ENCODE results near the gene UQCC5.

Gene UQCC5

DNA sequence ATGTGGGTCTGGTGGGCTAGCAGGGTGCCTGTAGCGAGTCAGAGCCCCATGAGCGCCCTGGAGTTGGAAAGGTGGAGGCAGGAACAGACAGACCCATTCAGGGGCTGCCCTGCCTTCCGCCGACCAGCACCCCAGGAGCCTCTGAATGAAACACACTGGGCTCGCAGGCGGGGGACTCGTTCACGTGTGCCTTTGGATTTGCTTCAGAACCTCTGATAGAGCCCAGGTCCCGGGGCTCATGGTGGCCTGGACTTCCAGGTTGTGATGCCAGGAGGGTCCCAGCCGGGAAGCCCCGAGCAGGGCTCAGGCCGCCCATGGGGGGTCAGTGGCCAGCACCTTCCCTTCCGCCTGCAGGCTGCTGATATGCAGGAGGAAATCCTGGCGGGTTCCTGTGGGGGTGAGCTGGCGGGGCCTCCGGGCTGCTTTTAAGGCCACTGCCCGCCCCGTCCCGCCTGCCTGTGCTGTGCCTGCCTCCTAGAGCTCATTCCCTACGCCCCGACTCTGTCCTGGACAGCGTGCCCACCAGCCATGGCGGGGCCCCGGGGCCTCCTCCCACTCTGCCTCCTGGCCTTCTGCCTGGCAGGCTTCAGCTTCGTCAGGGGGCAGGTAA, 41.4 kb upstream of the UQCC5 start, which contains the start of gene STAB1:
Gene STAB1, plus strand, starts transcription at position 453 of the 610 bp plus-strand sequence. Its CDS starts 76 bp downstream, at position 529.
- no peaks in the 10 kb centered on the region for H3K9me3 ChIP-seq
- TF ChIP-seq, protein P1, sequence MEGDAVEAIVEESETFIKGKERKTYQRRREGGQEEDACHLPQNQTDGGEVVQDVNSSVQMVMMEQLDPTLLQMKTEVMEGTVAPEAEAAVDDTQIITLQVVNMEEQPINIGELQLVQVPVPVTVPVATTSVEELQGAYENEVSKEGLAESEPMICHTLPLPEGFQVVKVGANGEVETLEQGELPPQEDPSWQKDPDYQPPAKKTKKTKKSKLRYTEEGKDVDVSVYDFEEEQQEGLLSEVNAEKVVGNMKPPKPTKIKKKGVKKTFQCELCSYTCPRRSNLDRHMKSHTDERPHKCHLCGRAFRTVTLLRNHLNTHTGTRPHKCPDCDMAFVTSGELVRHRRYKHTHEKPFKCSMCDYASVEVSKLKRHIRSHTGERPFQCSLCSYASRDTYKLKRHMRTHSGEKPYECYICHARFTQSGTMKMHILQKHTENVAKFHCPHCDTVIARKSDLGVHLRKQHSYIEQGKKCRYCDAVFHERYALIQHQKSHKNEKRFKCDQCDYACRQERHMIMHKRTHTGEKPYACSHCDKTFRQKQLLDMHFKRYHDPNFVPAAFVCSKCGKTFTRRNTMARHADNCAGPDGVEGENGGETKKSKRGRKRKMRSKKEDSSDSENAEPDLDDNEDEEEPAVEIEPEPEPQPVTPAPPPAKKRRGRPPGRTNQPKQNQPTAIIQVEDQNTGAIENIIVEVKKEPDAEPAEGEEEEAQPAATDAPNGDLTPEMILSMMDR (IDR thresholded peaks at IDR 0.05; ENCODE audit: low read depth, low read length), result no peak
- no peaks in the 10 kb centered on the region for H3K27me3 ChIP-seq
- no peak within 1 kb of the TSS for H3K4me3 ChIP-seq (ENCODE audit: low read depth, low read length)
- DNase-seq, result no peak
- no peaks in the 10 kb centered on the region for H3K36me3 ChIP-seq
- no peaks in the 10 kb centered on the region for H3K4me1 ChIP-seq

DNA sequence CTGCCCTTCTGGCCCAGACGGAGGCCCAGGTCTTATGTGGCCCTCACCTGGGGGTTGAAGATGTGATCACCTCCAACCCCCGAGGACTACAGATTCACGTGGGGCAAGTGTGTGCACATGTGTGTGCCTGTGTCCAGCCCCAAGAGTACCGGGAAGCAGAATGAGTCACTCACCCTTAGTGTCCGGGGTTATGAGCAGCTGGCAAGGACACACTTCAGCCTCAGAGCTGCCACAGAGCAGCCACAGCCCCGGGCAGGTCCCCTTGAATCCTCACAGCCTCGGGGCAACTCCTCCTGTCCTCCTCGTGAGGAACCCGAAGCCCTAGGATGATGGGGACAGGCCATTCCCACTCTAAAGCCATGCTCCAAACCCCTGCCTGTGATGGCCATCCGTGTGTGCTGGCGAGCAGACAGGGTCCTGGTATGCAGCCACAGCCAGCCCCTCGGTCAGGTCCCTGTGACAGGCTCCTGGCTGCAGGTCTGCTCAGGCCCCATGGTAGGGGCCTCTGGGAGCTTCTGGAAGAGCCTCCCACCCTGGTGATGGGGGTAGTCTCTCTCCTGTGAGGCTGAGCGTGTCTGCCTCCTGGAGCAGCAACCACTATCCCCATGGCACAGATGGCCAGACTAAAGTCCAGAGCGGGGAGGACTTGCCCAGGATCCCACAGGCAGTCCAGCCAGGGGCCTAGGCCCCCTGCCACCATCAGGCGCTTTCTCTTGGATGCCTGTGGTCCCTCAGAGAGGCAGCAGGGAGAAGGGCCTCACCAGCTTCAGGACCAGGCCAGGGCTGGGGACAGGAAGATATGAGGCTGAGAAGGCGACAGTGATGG, 40.4 kb upstream of the UQCC5 start:
- no peak for DNase-seq
- Histone ChIP-seq H3K4me3 (ENCODE audit: low read depth, low read length) (no peak overlapping the region), H3K9me3 (no peaks in the 10 kb centered on the region), H3K4me1 (no peaks in the 10 kb centered on the region), H3K27me3 (no peaks in the 10 kb centered on the region), H3K36me3 (no peaks in the 10 kb centered on the region)
- TF ChIP-seq, protein P1 (IDR thresholded peaks at IDR 0.05; ENCODE audit: low read depth, low read length), result no peak

DNA sequence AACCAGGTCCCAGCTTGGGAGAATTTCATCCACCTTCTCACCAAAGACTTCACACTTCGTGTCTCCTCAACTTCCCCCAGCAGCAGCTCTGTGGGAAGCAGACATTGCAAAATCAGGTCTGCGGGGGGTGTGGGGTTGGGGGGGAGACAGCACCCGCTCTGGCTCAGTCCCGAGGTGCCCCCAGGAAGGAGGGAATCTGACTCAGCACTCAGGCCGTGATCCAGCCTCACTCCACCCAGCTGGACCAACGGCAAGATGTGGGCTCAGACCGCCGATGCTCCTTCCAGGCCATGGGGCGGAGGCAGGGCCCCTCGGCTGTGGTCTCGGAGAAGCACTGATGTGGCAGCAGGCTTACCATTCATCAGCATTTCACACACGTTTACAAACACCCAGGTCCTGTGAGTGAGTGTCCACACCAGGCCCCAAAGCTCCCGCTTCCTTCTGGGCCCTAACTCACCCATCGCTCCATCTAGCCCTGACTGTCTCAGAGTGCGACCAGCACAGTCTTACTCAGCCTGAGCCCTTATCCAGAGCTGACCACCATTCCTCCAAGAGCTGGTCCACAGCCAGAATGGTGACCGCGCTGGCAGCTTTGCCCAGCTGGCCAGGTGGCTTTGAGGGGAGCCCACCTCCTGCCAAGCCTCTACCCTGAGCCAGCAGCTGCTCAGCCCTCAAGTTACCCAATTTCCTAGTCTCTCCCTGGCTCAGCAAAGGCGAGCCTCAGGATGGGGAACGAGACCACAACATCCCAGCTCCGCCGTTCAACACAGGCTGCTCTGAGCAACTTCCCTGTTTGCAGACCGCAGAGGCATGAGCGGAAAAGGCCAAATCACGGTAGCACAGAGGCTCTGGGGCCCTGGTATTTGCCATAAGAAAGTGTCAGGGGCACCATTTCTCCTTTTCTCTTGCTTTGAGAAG, 38.0 kb upstream of the UQCC5 start:
- TF ChIP-seq, protein P1 (IDR thresholded peaks at IDR 0.05; ENCODE audit: low read depth, low read length), result no peak
- no peaks in the 10 kb centered on the region for H3K4me1 ChIP-seq
- no peaks in the 10 kb centered on the region for H3K27me3 ChIP-seq
- H3K9me3 ChIP-seq, result no peaks in the 10 kb centered on the region
- H3K36me3 ChIP-seq, result no peaks in the 10 kb centered on the region
- no peak overlapping the region for H3K4me3 ChIP-seq (ENCODE audit: low read depth, low read length)
- DNase-seq, result no peak

DNA sequence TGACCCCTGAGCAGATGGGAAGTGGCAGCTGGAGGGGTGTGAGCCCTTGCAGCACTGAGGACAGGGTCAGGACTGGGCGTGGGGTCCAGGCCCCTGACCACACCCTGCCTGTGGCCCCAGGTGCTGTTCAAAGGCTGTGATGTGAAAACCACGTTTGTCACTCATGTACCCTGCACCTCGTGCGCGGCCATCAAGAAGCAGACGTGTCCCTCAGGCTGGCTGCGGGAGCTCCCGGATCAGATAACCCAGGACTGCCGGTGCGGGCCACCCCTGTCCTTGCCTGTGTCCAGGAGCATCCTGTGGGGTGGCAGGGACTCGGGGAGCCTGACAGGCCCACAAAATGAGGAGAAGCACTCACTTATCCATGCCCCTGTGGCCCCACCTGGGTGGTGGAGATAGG, 35.4 kb upstream of the UQCC5 start:
- H3K4me1 ChIP-seq, result no peaks in the 10 kb centered on the region
- H3K9me3 ChIP-seq, result no peaks in the 10 kb centered on the region
- H3K4me3 ChIP-seq (ENCODE audit: low read depth, low read length), result no peak overlapping the region
- no peaks in the 10 kb centered on the region for H3K27me3 ChIP-seq
- DNase-seq, result no peak
- TF ChIP-seq, protein P1 (IDR thresholded peaks at IDR 0.05; ENCODE audit: low read depth, low read length), result no peak
- no peaks in the 10 kb centered on the region for H3K36me3 ChIP-seq

DNA sequence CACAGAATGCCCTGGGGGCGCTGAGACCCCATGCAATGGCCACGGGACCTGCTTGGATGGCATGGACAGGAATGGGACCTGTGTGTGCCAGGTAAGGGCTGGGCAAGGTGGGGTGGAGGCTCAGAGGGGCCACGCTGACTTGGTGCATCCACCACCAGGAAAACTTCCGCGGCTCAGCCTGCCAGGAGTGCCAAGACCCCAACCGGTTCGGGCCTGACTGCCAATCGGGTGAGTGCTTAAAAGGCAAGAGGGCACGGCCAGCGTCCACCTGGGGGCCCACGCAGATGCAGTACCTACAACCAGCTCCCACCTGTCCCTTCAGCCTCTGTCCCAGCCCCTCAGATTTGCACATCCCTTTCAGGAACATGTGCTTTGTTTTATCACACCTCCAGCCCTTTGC, 34.4 kb upstream of the UQCC5 start:
- Histone ChIP-seq H3K27me3 (no peaks in the 10 kb centered on the region), H3K4me1 (no peaks in the 10 kb centered on the region), H3K36me3 (no peaks in the 10 kb centered on the region), H3K4me3 (ENCODE audit: low read depth, low read length) (no peak overlapping the region), H3K9me3 (no peaks in the 10 kb centered on the region)
- no peak for DNase-seq
- TF ChIP-seq, protein P1 (IDR thresholded peaks at IDR 0.05; ENCODE audit: low read depth, low read length), result no peak
